RWPE2 (cell line): Measurements from ENCODE around the gene ALPK1.

Experiments used
- ATAC-seq: fragments of 200-7000 bp; cut with Tn5 transposase; 3 replicates; pipeline ENCODE4 v1.9.1; 2021; ENCODE audit warnings: low read depth
- DNase-seq: peaks from one replicate; pipeline ENCODE4 v3.0.0-alpha.2; 2020; ENCODE audit warnings: low spot score
- H3K27ac ChIP-seq: fragments of 450-650 bp; 2 replicates; pipeline ENCODE4 v1.5.1; 2017; ENCODE audit warnings: mild to moderate bottlenecking; ENCODE audit not compliant: poor library complexity, severe bottlenecking
- H3K27me3 ChIP-seq: fragments of 250-450 bp; sonication (Bioruptor Pico); 2 replicates; pipeline ENCODE4 v1.5.1; 2021; ENCODE audit warnings: mild to moderate bottlenecking, moderate library complexity; ENCODE audit not compliant: insufficient read depth, poor library complexity, severe bottlenecking
- H3K36me3 ChIP-seq: fragments of 250-450 bp; sonication (Bioruptor Pico); 2 replicates; pipeline ENCODE4 v1.5.1; 2020; ENCODE audit warnings: low read depth, mild to moderate bottlenecking, moderate library complexity
- H3K4me1 ChIP-seq: fragments of 250-450 bp; sonication (Bioruptor Pico); 2 replicates; pipeline ENCODE4 v1.5.1; 2021; ENCODE audit warnings: mild to moderate bottlenecking, moderate library complexity; ENCODE audit not compliant: insufficient read depth, poor library complexity, severe bottlenecking
- H3K4me3 ChIP-seq: fragments of 250-450 bp; sonication (Bioruptor Pico); 2 replicates; pipeline ENCODE4 v1.5.1; 2021; ENCODE audit warnings: mild to moderate bottlenecking, moderate library complexity; ENCODE audit not compliant: severe bottlenecking
- H3K9me3 ChIP-seq: fragments of 250-450 bp; sonication (Bioruptor Pico); 2 replicates; pipeline ENCODE4 v1.5.1; 2021; ENCODE audit warnings: mild to moderate bottlenecking, moderate library complexity; ENCODE audit not compliant: severe bottlenecking
- CTCF ChIP-seq: fragments of 450-650 bp; IDR thresholded peaks from one replicate; pipeline ENCODE4 v1.5.1; 2017; ENCODE audit warnings: mild to moderate bottlenecking, moderate library complexity; ENCODE audit not compliant: poor library complexity, severe bottlenecking

ALPK1 gene

GRCh38 chr4:112411781-112412550, 114.8 kb downstream of the ALPK1 start:
- no peak for TF ChIP-seq CTCF
- no peak for DNase-seq
- H3K4me3 ChIP-seq: no peak overlapping the region
- H3K4me1 ChIP-seq: no peaks in the 10 kb centered on the region
- H3K9me3 ChIP-seq: no peaks in the 10 kb centered on the region
- H3K27ac ChIP-seq: no peak overlapping the region
- no peak for ATAC-seq
- H3K27me3 ChIP-seq: no peaks in the 10 kb centered on the region
- H3K36me3 ChIP-seq: no peaks in the 10 kb centered on the region

- H3K4me3 ChIP-seq: no peak overlapping the region
- TF ChIP-seq CTCF: no peak
- DNase-seq: no peak
- H3K27ac ChIP-seq: no peak overlapping the region
- peak; percentile 33; the same call in 1 of the 3 replicates for ATAC-seq
- H3K27me3 ChIP-seq: no peaks in the 10 kb centered on the region
- no peaks in the 10 kb centered on the region for H3K4me1 ChIP-seq
- no peaks in the 10 kb centered on the region for H3K9me3 ChIP-seq
- H3K36me3 ChIP-seq: no peaks in the 10 kb centered on the region
These were observed 119.3 kb downstream of the ALPK1 start for GRCh38 chr4:112416464-112416863.

- DNase-seq (no peak), ATAC-seq (no peak)
- no peak for TF ChIP-seq CTCF
- H3K4me3 ChIP-seq: no peak overlapping the region
- no peak overlapping the region for H3K27ac ChIP-seq
- no peaks in the 10 kb centered on the region for H3K36me3 ChIP-seq
- no peaks in the 10 kb centered on the region for H3K4me1 ChIP-seq
- no peaks in the 10 kb centered on the region for H3K27me3 ChIP-seq
- no peaks in the 10 kb centered on the region for H3K9me3 ChIP-seq
These were observed 120.9 kb downstream of the ALPK1 start for GRCh38 chr4:112418092-112418491.

GRCh38 chr4:112421911-112422310, 124.7 kb downstream of the ALPK1 start:
- DNase-seq (no peak), ATAC-seq (no peak)
- no peak overlapping the region for H3K27ac ChIP-seq
- no peaks in the 10 kb centered on the region for H3K4me1 ChIP-seq
- TF ChIP-seq CTCF: no peak
- no peaks in the 10 kb centered on the region for H3K36me3 ChIP-seq
- no peaks in the 10 kb centered on the region for H3K9me3 ChIP-seq
- H3K27me3 ChIP-seq: no peaks in the 10 kb centered on the region
- no peak overlapping the region for H3K4me3 ChIP-seq

GRCh38 chr4:112422644-112423043, 125.5 kb downstream of the ALPK1 start:
- no peak overlapping the region for H3K4me3 ChIP-seq
- ATAC-seq: no peak

More at GRCh38 chr4:112422644-112423043, 125.5 kb downstream of the ALPK1 start:
- Histone ChIP-seq H3K36me3 (no peaks in the 10 kb centered on the region), H3K9me3 (no peaks in the 10 kb centered on the region), H3K27me3 (no peaks in the 10 kb centered on the region), H3K27ac (no peak overlapping the region), H3K4me1 (no peaks in the 10 kb centered on the region)
- no peak for TF ChIP-seq CTCF
- no peak for DNase-seq
